B cell (primary cell): ENCODE measurements around the gene ICAM5. TPM values are rescaled to one million over a fixed set of nuclear protein-coding genes. Genes with fewer than 3 reads are reported as not detected.

Experiments used
- ATAC-seq: fragments of 200-7000 bp; cut with Tn5 transposase; one replicate; pipeline ENCODE4 v1.10.0; 2021; ENCODE audit warnings: low read depth, mild to moderate bottlenecking, moderate number of reproducible peaks, moderate library complexity
- CTCF ChIA-PET: fragments of 350-600 bp; sonication (Branson Sonifier 250); formaldehyde crosslinking; loops from one replicate; lab custom pipeline; 2021; ENCODE audit warnings: antibody characterized with exemption, inconsistent platforms; lab: Charles Lee
- POLR2A ChIA-PET: fragments of 350-600 bp; sonication (Branson Sonifier 250); formaldehyde crosslinking; loops from one replicate; lab custom pipeline; 2021; ENCODE audit warnings: antibody characterized with exemption; lab: Charles Lee
- DNase-seq: peaks from one replicate; pipeline ENCODE4 v3.0.0; 2013
- H2AFZ ChIP-seq: 2 replicates; pipeline ENCODE4 v1.6.1; 2012; ENCODE audit warnings: mild to moderate bottlenecking, low read depth, low read length; ENCODE audit not compliant: insufficient read depth, poor library complexity, severe bottlenecking
- H3K27ac ChIP-seq, 2 donors: 1 replicate in 1 of 2; 2 replicates in 1 of 2; pipeline ENCODE4 v1.5.1; 2012 to 2013; ENCODE audit warnings: low read length in 2 of 2, mild to moderate bottlenecking in 2 of 2, moderate library complexity in 1 of 2
- H3K27me3 ChIP-seq, 4 experiments: fragments of 200-600 bp in 1 of 4; sonication (generic) in 1 of 4; replicated peaks in 1 of 4; 1 replicate in 2 of 4; 2 replicates in 2 of 4; pipeline versions ENCODE4 v1.6.1 to v1.7.0; 2013 to 2016; ENCODE audit warnings: low read length in 3 of 4, mild to moderate bottlenecking in 2 of 4, mixed read lengths in 1 of 4, moderate library complexity in 1 of 4; ENCODE audit not compliant: insufficient read depth in 4 of 4, control insufficient read depth in 3 of 4; ENCODE audit errors: control extremely low read depth in 1 of 4
- H3K36me3 ChIP-seq, 2 experiments: replicated peaks in 1 of 2; 1 replicate in 1 of 2; 2 replicates in 1 of 2; pipeline versions ENCODE4 v1.6.1 to v1.7.1; 2013; ENCODE audit warnings: low read length in 1 of 2; ENCODE audit not compliant: insufficient read depth in 2 of 2, control insufficient read depth in 1 of 2; ENCODE audit errors: control extremely low read depth in 1 of 2, extremely low read depth in 1 of 2
- H3K4me1 ChIP-seq, 2 donors: fragments of 200-600 bp in 1 of 2; sonication (generic) in 1 of 2; 1 replicate in 1 of 2; 2 replicates in 1 of 2; pipeline versions ENCODE4 v1.5.1 to v1.6.1; 2013 to 2017; ENCODE audit warnings: low read length in 2 of 2; ENCODE audit not compliant: control insufficient read depth in 2 of 2, insufficient read depth in 2 of 2
- H3K4me2 ChIP-seq: replicated peaks from 2 replicates; pipeline ENCODE3; 2012; ENCODE audit warnings: mild to moderate bottlenecking, low read depth, low read length; ENCODE audit not compliant: poor library complexity, severe bottlenecking
- H3K4me3 ChIP-seq, 5 experiments: fragments of 200-600 bp in 1 of 5; sonication (generic) in 1 of 5; 1 replicate in 3 of 5; 2 replicates in 2 of 5; pipeline versions ENCODE4 v1.5.1 to v1.7.0; 2011 to 2016; ENCODE audit warnings: low read length in 4 of 5, mild to moderate bottlenecking in 4 of 5, low read depth in 2 of 5, control low read depth in 1 of 5, moderate library complexity in 1 of 5; ENCODE audit not compliant: insufficient read depth in 1 of 5; ENCODE audit errors: control extremely low read depth in 1 of 5, extremely low read depth in 1 of 5
- H3K79me2 ChIP-seq: fragments of 200-600 bp; sonication (generic); one replicate; pipeline ENCODE4 v1.6.0; 2016; ENCODE audit warnings: low read length; ENCODE audit not compliant: control insufficient read depth, insufficient read depth
- H3K9ac ChIP-seq: fragments of 200-600 bp; sonication (generic); 2 replicates; pipeline ENCODE4 v1.6.1; 2017; ENCODE audit warnings: mild to moderate bottlenecking, low read length, moderate library complexity
- H3K9me3 ChIP-seq, 3 donors: one replicate each; pipeline versions ENCODE4 v1.6.1 to v1.7.1; 2013; ENCODE audit warnings: low read length in 2 of 3; ENCODE audit not compliant: control insufficient read depth in 2 of 3, insufficient read depth in 1 of 3; ENCODE audit errors: control extremely low read depth in 1 of 3
- H4K20me1 ChIP-seq: 2 replicates; pipeline ENCODE4 v1.6.0; 2012; ENCODE audit warnings: mild to moderate bottlenecking, low read length; ENCODE audit not compliant: insufficient read depth, control insufficient read depth, poor library complexity, severe bottlenecking
- H3K27ac Mint-ChIP-seq: one replicate; pipeline ENCODE4 v1.8.0; 2021; ENCODE audit warnings: mixed read lengths
- H3K27me3 Mint-ChIP-seq: one replicate; pipeline ENCODE4 v1.8.0; 2021; ENCODE audit warnings: mixed read lengths
- H3K4me1 Mint-ChIP-seq: one replicate; pipeline ENCODE4 v1.8.0; 2021; ENCODE audit warnings: mixed read lengths
- H3K4me3 Mint-ChIP-seq: one replicate; pipeline ENCODE4 v1.8.0; 2021; ENCODE audit warnings: mixed read lengths
- H3K9me3 Mint-ChIP-seq: one replicate; pipeline ENCODE4 v1.8.0; 2022; ENCODE audit warnings: mixed read lengths; ENCODE audit not compliant: insufficient read depth
- CTCF ChIP-seq: fragments of 200-600 bp; IDR thresholded peaks from one replicate; pipeline ENCODE4 v1.8.0; 2022; ENCODE audit warnings: antibody characterized with exemption, mild to moderate bottlenecking
- WGBS: methylation state at CpG from one replicate; pipeline ENCODE4 v1.1.5; 2013; ENCODE audit warnings: missing lambda C conversion rate; ENCODE audit not compliant: insufficient coverage; 5-methylcytosine and 5-hydroxymethylcytosine counted together
- intact Hi-C: fragments of 100-400 bp; cut with micrococcal nuclease; formaldehyde crosslinking; loops from one replicate; pipeline ENCODE4 v1.10.0; 2022
- polyA plus RNA-seq: library from polyadenylated mRNA; depleted of rRNA; stranded (reverse); fragments of >200 nt; gene quantifications from 2 replicates; pipeline ENCODE4 v1.2.3, GENCODE V29; 2012
- total RNA-seq, 2 donors: library from RNA; stranded (reverse); fragments of 120-200 nt in 1 of 2; gene quantifications; 1 replicate in 1 of 2; 2 replicates in 1 of 2; pipeline versions ENCODE4 v1.2.3 to v1.2.4, GENCODE V29; 2013 to 2022

Gene ICAM5
- total and polyA plus RNA-seq, 2 donors (not counting 1 experiment from before 2014, with no cell fraction given), result 0.54 TPM; not detected in 1

GRCh38 chr19:10295847-10296591 lies 6.3 kb downstream of the ICAM5 start:
- 20% methylated on average over 51 of the region's 58 CpGs for WGBS
- H3K9ac ChIP-seq, result peak overlapping the region; percentile 50
- Mint-ChIP-seq H3K4me3 (peak overlapping the region; percentile 85), H3K4me1 (peaks cover 37% of the 10 kb centered on the region), H3K9me3 (no peaks in the 10 kb centered on the region), H3K27ac (peak overlapping the region; percentile 83), H3K27me3 (peaks cover 31% of the 10 kb centered on the region)
- DNase-seq, result peak; percentile 41
- H3K27me3 ChIP-seq, result peaks cover 0 to 54% (median 38%) of the 10 kb centered on the region in 4 experiments
- peak overlapping the region; percentile 71 for H2AFZ ChIP-seq
- H3K4me2 ChIP-seq, result peak overlapping the region; percentile 85
- H3K79me2 ChIP-seq, result no peaks in the 10 kb centered on the region
- H3K27ac ChIP-seq, result no peak overlapping the region
- intact Hi-C loops, result no loop called here
- ChIA-PET POLR2A (interaction anchor here (0.8 to 1.2 kb wide), 2 partner anchors 10 to 108 kb away, joined by 3 read pairs; partner anchors contain the start of gene CDC37), CTCF (interaction anchor here (1.6 to 2.5 kb wide), 2 partner anchors 27 to 93 kb away, joined by 5 to 7 read pairs; no protein-coding TSS in a partner anchor)
- peak overlapping the region; percentile 37 to 64 (median 41) for H3K4me3 ChIP-seq
- peaks cover 50 to 51% of the 10 kb centered on the region in 2 donors for H3K4me1 ChIP-seq
- H3K36me3 ChIP-seq, result no peaks in the 10 kb centered on the region
- H3K9me3 ChIP-seq, result peaks cover 0 to 42% (median 0%) of the 10 kb centered on the region in 3 donors
- TF ChIP-seq CTCF, result no peak
- H4K20me1 ChIP-seq, result peaks cover 22% of the 10 kb centered on the region
- ATAC-seq, result no peak
